ENCODE measurements around the gene CST8.

CST8 gene

GRCh38 chr20:23493172-23493772 lies 2.4 kb downstream of the CST8 start:
- no peak overlapping the region for H3K4me2 ChIP-seq (ENCODE audit: insufficient read depth, low read length)
- H3K4me1 ChIP-seq (ENCODE audit: insufficient read depth, low read length), result no peaks in the 10 kb centered on the region
- H3K9ac ChIP-seq (ENCODE audit: low read depth, low read length), result no peak overlapping the region
- no peaks in the 10 kb centered on the region for H3K36me3 ChIP-seq (ENCODE audit: insufficient read depth, low read length)
- DNase-seq (no peak), ATAC-seq (ENCODE audit: insufficient read depth, low read depth) (no peak)
- H3K79me2 ChIP-seq (ENCODE audit: insufficient read depth, low read length), result no peaks in the 10 kb centered on the region
- TF ChIP-seq CTCF (IDR thresholded peaks at IDR 0.05; ENCODE audit: borderline replicate concordance, extremely low read depth, low read length, poor library complexity, severe bottlenecking), result no peak
- TF ChIP-seq EZH2 (IDR thresholded peaks at IDR 0.05; ENCODE audit: borderline replicate concordance, low read depth, low read length, severe bottlenecking), result no peak
- H3K9me3 ChIP-seq (ENCODE audit: insufficient read depth, low read length, severe bottlenecking), result peaks cover 4% of the 10 kb centered on the region
- no peaks in the 10 kb centered on the region for H4K20me1 ChIP-seq (ENCODE audit: insufficient read depth, low read length)
- H3K27ac ChIP-seq (ENCODE audit: low read length), result no peak overlapping the region
- peaks cover 4% of the 10 kb centered on the region for H3K27me3 ChIP-seq (ENCODE audit: insufficient read depth, low read length, poor library complexity)
- no peak overlapping the region for H2AFZ ChIP-seq (ENCODE audit: low read depth, low read length)
- no peak overlapping the region for H3K4me3 ChIP-seq (ENCODE audit: low read depth in 1 of 2, low read length in 2 of 2)

DNA sequence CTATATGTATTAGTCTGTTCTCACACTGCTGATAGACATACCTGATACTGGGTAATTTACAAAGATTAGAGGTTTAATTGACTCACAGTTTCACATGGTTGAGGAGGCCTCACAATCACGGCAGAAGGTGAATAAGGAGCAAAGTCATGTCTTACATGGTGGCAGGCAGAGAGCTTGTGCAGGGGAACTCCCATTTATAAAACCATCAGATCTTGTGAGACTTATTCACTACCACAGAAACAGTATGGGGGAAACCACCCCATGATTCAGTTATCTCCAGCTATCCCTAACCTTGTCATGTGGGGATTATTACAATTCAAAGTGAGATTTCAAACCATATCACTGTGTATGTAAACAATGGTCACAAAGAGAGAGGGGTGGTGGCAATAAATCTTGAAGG lies 6.6 kb downstream of the CST8 start:
- TF ChIP-seq EZH2 (IDR thresholded peaks at IDR 0.05; ENCODE audit: borderline replicate concordance, low read depth, low read length, severe bottlenecking) (no peak), CTCF (IDR thresholded peaks at IDR 0.05; ENCODE audit: borderline replicate concordance, extremely low read depth, low read length, poor library complexity, severe bottlenecking) (no peak)
- H4K20me1 ChIP-seq (ENCODE audit: insufficient read depth, low read length), result no peaks in the 10 kb centered on the region
- peaks cover 15% of the 10 kb centered on the region for H3K27me3 ChIP-seq (ENCODE audit: insufficient read depth, low read length, poor library complexity)
- H3K9ac ChIP-seq (ENCODE audit: low read depth, low read length), result no peak overlapping the region
- no peak overlapping the region for H3K4me3 ChIP-seq (ENCODE audit: low read depth in 1 of 2, low read length in 2 of 2)
- no peaks in the 10 kb centered on the region for H3K79me2 ChIP-seq (ENCODE audit: insufficient read depth, low read length)
- no peak overlapping the region for H3K4me2 ChIP-seq (ENCODE audit: insufficient read depth, low read length)
- H3K36me3 ChIP-seq (ENCODE audit: insufficient read depth, low read length), result no peaks in the 10 kb centered on the region
- DNase-seq (no peak), ATAC-seq (ENCODE audit: insufficient read depth, low read depth) (no peak)
- no peak overlapping the region for H3K27ac ChIP-seq (ENCODE audit: low read length)
- H2AFZ ChIP-seq (ENCODE audit: low read depth, low read length), result no peak overlapping the region
- H3K9me3 ChIP-seq (ENCODE audit: insufficient read depth, low read length, severe bottlenecking), result peaks cover 4% of the 10 kb centered on the region
- H3K4me1 ChIP-seq (ENCODE audit: insufficient read depth, low read length), result no peaks in the 10 kb centered on the region

GRCh38 chr20:23501926-23502325 lies 11.0 kb downstream of the CST8 start:
- Histone ChIP-seq H3K36me3 (ENCODE audit: insufficient read depth, low read length) (no peaks in the 10 kb centered on the region), H3K4me2 (ENCODE audit: insufficient read depth, low read length) (no peak overlapping the region), H3K27ac (ENCODE audit: low read length) (no peak overlapping the region), H3K79me2 (ENCODE audit: insufficient read depth, low read length) (no peaks in the 10 kb centered on the region), H3K9ac (ENCODE audit: low read depth, low read length) (no peak overlapping the region), H3K9me3 (ENCODE audit: insufficient read depth, low read length, severe bottlenecking) (no peaks in the 10 kb centered on the region), H2AFZ (ENCODE audit: low read depth, low read length) (no peak overlapping the region), H3K27me3 (ENCODE audit: insufficient read depth, low read length, poor library complexity) (peaks cover 19% of the 10 kb centered on the region), H3K4me1 (ENCODE audit: insufficient read depth, low read length) (no peaks in the 10 kb centered on the region), H3K4me3 (ENCODE audit: low read depth in 1 of 2, low read length in 2 of 2) (no peak overlapping the region), H4K20me1 (ENCODE audit: insufficient read depth, low read length) (no peaks in the 10 kb centered on the region)
- DNase-seq, result no peak
- ATAC-seq (ENCODE audit: insufficient read depth, low read depth), result no peak
- no peak for TF ChIP-seq EZH2 (IDR thresholded peaks at IDR 0.05; ENCODE audit: borderline replicate concordance, low read depth, low read length, severe bottlenecking)
- TF ChIP-seq CTCF (IDR thresholded peaks at IDR 0.05; ENCODE audit: borderline replicate concordance, extremely low read depth, low read length, poor library complexity, severe bottlenecking), result no peak

All from DND-41 (cell line).